ENCODE data around the gene CAB39L.
A peak's percentile ranks its signal among the peaks of the same experiment; 100 is the strongest.

Gene CAB39L

GRCh38 chr13:49346460-49346859 is 97.4 kb downstream of the CAB39L start:
- Histone ChIP-seq H3K36me3 (ENCODE audit: control insufficient read depth in 1 of 2, insufficient read depth in 2 of 2, low read length in 2 of 2) (no peaks in the 10 kb centered on the region), H2AK5ac (ENCODE audit: low read length) (no peak overlapping the region), H3K4me3 (ENCODE audit: low read depth, low read length) (no peak overlapping the region), H4K8ac (ENCODE audit: low read depth, low read length) (no peak overlapping the region), H2AFZ (ENCODE audit: insufficient read depth, low read length, poor library complexity) (no peak overlapping the region), H3K18ac (ENCODE audit: low read length) (no peak overlapping the region), H3K4ac (ENCODE audit: low read depth, low read length) (no peak overlapping the region), H4K91ac (ENCODE audit: low read depth, low read length) (no peak overlapping the region), H3K9ac (ENCODE audit: low read length) (no peak overlapping the region), H2BK12ac (ENCODE audit: low read length) (no peak overlapping the region), H3K79me2 (ENCODE audit: control insufficient read depth, insufficient read depth, low read length, poor library complexity) (no peaks in the 10 kb centered on the region), H2BK5ac (ENCODE audit: low read depth, low read length, poor library complexity) (no peak overlapping the region), H4K12ac (ENCODE audit: low read depth, low read length) (no peak overlapping the region), H2BK120ac (ENCODE audit: insufficient read depth, low read length, poor library complexity) (no peak overlapping the region), H3K14ac (ENCODE audit: low read length) (no peak overlapping the region), H3K79me1 (ENCODE audit: low read length) (no peaks in the 10 kb centered on the region), H3K9me3 (ENCODE audit: insufficient read depth, low read depth, low read length) (no peaks in the 10 kb centered on the region), H3K23ac (ENCODE audit: low read length) (no peak overlapping the region), H3K27me3 (ENCODE audit: insufficient read depth, low read length) (no peaks in the 10 kb centered on the region), H3K27ac (ENCODE audit: low read depth, low read length) (no peak overlapping the region), H3K4me1 (ENCODE audit: control insufficient read depth in 1 of 2, insufficient read depth in 2 of 2, low read length in 2 of 2) (peaks cover 0 to 2% of the 10 kb centered on the region in 2 experiments), H3K4me2 (ENCODE audit: low read length) (no peak overlapping the region)
- WGBS (ENCODE audit: extremely low coverage, insufficient coverage, insufficient read length): no CpG with 5 or more reads among the region's 5 CpGs
- no peak for DNase-seq

GRCh38 chr13:49343731-49344130 is 100.1 kb downstream of the CAB39L start:
- Histone ChIP-seq H3K79me2 (ENCODE audit: control insufficient read depth, insufficient read depth, low read length, poor library complexity) (no peaks in the 10 kb centered on the region), H2AK5ac (ENCODE audit: low read length) (no peak overlapping the region), H3K23ac (ENCODE audit: low read length) (no peak overlapping the region), H2BK5ac (ENCODE audit: low read depth, low read length, poor library complexity) (no peak overlapping the region), H3K4me1 (ENCODE audit: control insufficient read depth in 1 of 2, insufficient read depth in 2 of 2, low read length in 2 of 2) (peaks cover 0 to 2% of the 10 kb centered on the region in 2 experiments), H3K9ac (ENCODE audit: low read length) (no peak overlapping the region), H3K4ac (ENCODE audit: low read depth, low read length) (no peak overlapping the region), H2AFZ (ENCODE audit: insufficient read depth, low read length, poor library complexity) (no peak overlapping the region), H4K91ac (ENCODE audit: low read depth, low read length) (no peak overlapping the region), H3K4me3 (ENCODE audit: low read depth, low read length) (no peak overlapping the region), H3K9me3 (ENCODE audit: insufficient read depth, low read depth, low read length) (no peaks in the 10 kb centered on the region), H3K36me3 (ENCODE audit: control insufficient read depth in 1 of 2, insufficient read depth in 2 of 2, low read length in 2 of 2) (peaks cover 4% of the 10 kb centered on the region in 2 experiments), H3K18ac (ENCODE audit: low read length) (no peak overlapping the region), H4K8ac (ENCODE audit: low read depth, low read length) (no peak overlapping the region), H2BK120ac (ENCODE audit: insufficient read depth, low read length, poor library complexity) (no peak overlapping the region), H3K27me3 (ENCODE audit: insufficient read depth, low read length) (no peaks in the 10 kb centered on the region), H3K27ac (ENCODE audit: low read depth, low read length) (no peak overlapping the region), H3K4me2 (ENCODE audit: low read length) (no peak overlapping the region), H2BK12ac (ENCODE audit: low read length) (no peak overlapping the region), H3K79me1 (ENCODE audit: low read length) (no peaks in the 10 kb centered on the region), H3K14ac (ENCODE audit: low read length) (no peak overlapping the region), H4K12ac (ENCODE audit: low read depth, low read length) (no peak overlapping the region)
- no CpG with 5 or more reads among the region's 2 CpGs for WGBS (ENCODE audit: extremely low coverage, insufficient coverage, insufficient read length)
- peak in 1 of 2 donors; percentile 7 for DNase-seq

- Histone ChIP-seq H2AK5ac (ENCODE audit: low read length) (no peak overlapping the region), H3K9ac (ENCODE audit: low read length) (no peak overlapping the region), H3K9me3 (ENCODE audit: insufficient read depth, low read depth, low read length) (no peaks in the 10 kb centered on the region), H3K14ac (ENCODE audit: low read length) (no peak overlapping the region), H3K4me3 (ENCODE audit: low read depth, low read length) (no peak overlapping the region), H3K79me2 (ENCODE audit: control insufficient read depth, insufficient read depth, low read length, poor library complexity) (no peaks in the 10 kb centered on the region), H2BK5ac (ENCODE audit: low read depth, low read length, poor library complexity) (no peak overlapping the region), H3K27ac (ENCODE audit: low read depth, low read length) (no peak overlapping the region), H3K18ac (ENCODE audit: low read length) (no peak overlapping the region), H3K79me1 (ENCODE audit: low read length) (no peaks in the 10 kb centered on the region), H2AFZ (ENCODE audit: insufficient read depth, low read length, poor library complexity) (no peak overlapping the region), H3K23ac (ENCODE audit: low read length) (no peak overlapping the region), H2BK12ac (ENCODE audit: low read length) (no peak overlapping the region), H3K4me1 (ENCODE audit: control insufficient read depth in 1 of 2, insufficient read depth in 2 of 2, low read length in 2 of 2) (peaks cover 0 to 2% of the 10 kb centered on the region in 2 experiments), H3K4ac (ENCODE audit: low read depth, low read length) (no peak overlapping the region), H2BK120ac (ENCODE audit: insufficient read depth, low read length, poor library complexity) (no peak overlapping the region), H3K36me3 (ENCODE audit: control insufficient read depth in 1 of 2, insufficient read depth in 2 of 2, low read length in 2 of 2) (peaks cover 4% of the 10 kb centered on the region in 2 experiments), H3K4me2 (ENCODE audit: low read length) (no peak overlapping the region), H4K12ac (ENCODE audit: low read depth, low read length) (no peak overlapping the region), H3K27me3 (ENCODE audit: insufficient read depth, low read length) (no peaks in the 10 kb centered on the region), H4K8ac (ENCODE audit: low read depth, low read length) (no peak overlapping the region), H4K91ac (ENCODE audit: low read depth, low read length) (no peak overlapping the region)
- DNase-seq: peak in 1 of 2 donors; percentile 5
- no CpG with 5 or more reads among the region's 3 CpGs for WGBS (ENCODE audit: extremely low coverage, insufficient coverage, insufficient read length)
Measured at GRCh38 chr13:49343255-49343654, 100.6 kb downstream of the CAB39L start.

- H3K27ac ChIP-seq (ENCODE audit: low read depth, low read length): no peak overlapping the region
- H4K12ac ChIP-seq (ENCODE audit: low read depth, low read length): no peak overlapping the region
- peaks cover 0 to 2% of the 10 kb centered on the region in 2 experiments for H3K4me1 ChIP-seq (ENCODE audit: control insufficient read depth in 1 of 2, insufficient read depth in 2 of 2, low read length in 2 of 2)
- H2AK5ac ChIP-seq (ENCODE audit: low read length): no peak overlapping the region
- no peak overlapping the region for H3K18ac ChIP-seq (ENCODE audit: low read length)
- no peak overlapping the region for H3K23ac ChIP-seq (ENCODE audit: low read length)
- H3K79me2 ChIP-seq (ENCODE audit: control insufficient read depth, insufficient read depth, low read length, poor library complexity): no peaks in the 10 kb centered on the region
- H3K14ac ChIP-seq (ENCODE audit: low read length): no peak overlapping the region
- H3K27me3 ChIP-seq (ENCODE audit: insufficient read depth, low read length): no peaks in the 10 kb centered on the region
- no peak overlapping the region for H2BK12ac ChIP-seq (ENCODE audit: low read length)
- no peak overlapping the region for H3K4me2 ChIP-seq (ENCODE audit: low read length)
- no peak overlapping the region for H4K8ac ChIP-seq (ENCODE audit: low read depth, low read length)
- H4K91ac ChIP-seq (ENCODE audit: low read depth, low read length): no peak overlapping the region
- H2BK120ac ChIP-seq (ENCODE audit: insufficient read depth, low read length, poor library complexity): no peak overlapping the region
- H3K4ac ChIP-seq (ENCODE audit: low read depth, low read length): no peak overlapping the region
- H2AFZ ChIP-seq (ENCODE audit: insufficient read depth, low read length, poor library complexity): no peak overlapping the region
- no CpG with 5 or more reads among the region's 2 CpGs for WGBS (ENCODE audit: extremely low coverage, insufficient coverage, insufficient read length)
- peaks cover 4% of the 10 kb centered on the region in 2 experiments for H3K36me3 ChIP-seq (ENCODE audit: control insufficient read depth in 1 of 2, insufficient read depth in 2 of 2, low read length in 2 of 2)
- DNase-seq: no peak
- no peaks in the 10 kb centered on the region for H3K79me1 ChIP-seq (ENCODE audit: low read length)
- no peak overlapping the region for H3K9ac ChIP-seq (ENCODE audit: low read length)
- no peaks in the 10 kb centered on the region for H3K9me3 ChIP-seq (ENCODE audit: insufficient read depth, low read depth, low read length)
- H2BK5ac ChIP-seq (ENCODE audit: low read depth, low read length, poor library complexity): no peak overlapping the region
- H3K4me3 ChIP-seq (ENCODE audit: low read depth, low read length): no peak overlapping the region
Measured at GRCh38 chr13:49342454-49342853, 101.4 kb downstream of the CAB39L start.

Data from trophoblast cell (in vitro differentiated cells and primary cell).